Neural cell (in vitro differentiated cells): ENCODE measurements around the gene GRHL1. TPM values are rescaled to one million over a fixed set of nuclear protein-coding genes. Genes with fewer than 3 reads are reported as not detected.

Experiments
- H2AFZ ChIP-seq: fragments of 200-600, 300-800 bp; sonication (generic), shearing (Covaris generic); 2 replicates; pipeline ENCODE4 v1.6.0; 2014; ENCODE audit warnings: low read depth, mild to moderate bottlenecking, antibody characterized with exemption, low read length, moderate library complexity
- H3F3A ChIP-seq: fragments of 200-600 bp; shearing (Covaris generic); 2 replicates; pipeline ENCODE4 v1.6.1; 2016; ENCODE audit warnings: mild to moderate bottlenecking, moderate library complexity, mixed read lengths, antibody characterized with exemption, low read length; ENCODE audit not compliant: insufficient read depth, poor library complexity, severe bottlenecking
- H3K27ac ChIP-seq: fragments of 200-600, 300-800 bp; sonication (generic), shearing (Covaris generic); 2 replicates; pipeline ENCODE4 v1.5.1; 2014; ENCODE audit warnings: mild to moderate bottlenecking, low read length, moderate library complexity
- H3K27me3 ChIP-seq: fragments of 300-800, 200-600 bp; sonication (generic), shearing (Covaris generic); 2 replicates; pipeline ENCODE4 v1.6.0; 2014; ENCODE audit warnings: mild to moderate bottlenecking, low read depth, low read length, moderate library complexity; ENCODE audit not compliant: insufficient read depth
- H3K36me3 ChIP-seq: fragments of 300-800, 200-600 bp; sonication (generic), shearing (Covaris generic); 2 replicates; pipeline ENCODE4 v1.5.1; 2014; ENCODE audit warnings: mild to moderate bottlenecking, antibody characterized with exemption, low read length, moderate library complexity; ENCODE audit not compliant: insufficient read depth
- H3K4me2 ChIP-seq: fragments of 300-800, 200-600 bp; sonication (generic), shearing (Covaris generic); 2 replicates; pipeline ENCODE4 v1.6.0; 2014; ENCODE audit warnings: mild to moderate bottlenecking, low read length
- H3K4me3 ChIP-seq: fragments of 300-800, 200-600 bp; sonication (generic), shearing (Covaris generic); 2 replicates; pipeline ENCODE4 v1.5.1; 2014; ENCODE audit warnings: mild to moderate bottlenecking, low read length, moderate library complexity
- H3K79me2 ChIP-seq: fragments of 200-600 bp; shearing (Covaris generic); replicated peaks from 2 replicates; pipeline ENCODE4 v1.6.0; 2014; ENCODE audit warnings: mild to moderate bottlenecking, low read length, moderate library complexity; ENCODE audit not compliant: insufficient read depth
- H3K9ac ChIP-seq: fragments of 300-800, 200-600 bp; sonication (generic), shearing (Covaris generic); 2 replicates; pipeline ENCODE4 v1.6.1; 2016; ENCODE audit warnings: mild to moderate bottlenecking, low read length, mixed read lengths
- H3K9me2 ChIP-seq: fragments of 200-600 bp; shearing (Covaris generic); 2 replicates; pipeline ENCODE4 v1.6.1; 2016; ENCODE audit warnings: mild to moderate bottlenecking, low read length, mixed read lengths; ENCODE audit not compliant: insufficient read depth
- H3K9me3 ChIP-seq: fragments of 200-600, 300-800 bp; sonication (generic), shearing (Covaris generic); 2 replicates; pipeline ENCODE4 v1.6.1; 2016; ENCODE audit warnings: mild to moderate bottlenecking, mixed run types, low read length, moderate library complexity, mixed read lengths
- H4K20me1 ChIP-seq: fragments of 200-600 bp; shearing (Covaris generic); 2 replicates; pipeline ENCODE4 v1.6.1; 2016; ENCODE audit warnings: mild to moderate bottlenecking, mixed run types; ENCODE audit not compliant: insufficient read depth
- CTCF ChIP-seq: fragments of 450-650 bp; IDR thresholded peaks from 2 replicates; pipeline ENCODE4 v1.5.1; 2014; ENCODE audit warnings: antibody characterized with exemption, mild to moderate bottlenecking, moderate library complexity; ENCODE audit not compliant: poor library complexity, severe bottlenecking
- EP300 ChIP-seq: fragments of 450-650 bp; conservative IDR thresholded peaks from 2 replicates; pipeline ENCODE4 v1.6.1; 2014; ENCODE audit warnings: antibody characterized with exemption, mild to moderate bottlenecking, moderate library complexity; ENCODE audit not compliant: poor library complexity, severe bottlenecking
- EZH2 ChIP-seq: fragments of 200-600, 300-800 bp; shearing (Covaris generic), sonication (generic); IDR thresholded peaks from 2 replicates; pipeline ENCODE4 v1.6.1; 2014; ENCODE audit warnings: antibody characterized with exemption, low read length, borderline replicate concordance, mild to moderate bottlenecking; ENCODE audit not compliant: insufficient read depth, poor library complexity, severe bottlenecking
- MXI1 ChIP-seq: fragments of 450-650 bp; conservative IDR thresholded peaks from 2 replicates; pipeline ENCODE4 v1.6.1; 2014; ENCODE audit warnings: antibody characterized with exemption, mild to moderate bottlenecking; ENCODE audit not compliant: poor library complexity, severe bottlenecking
- POLR2AphosphoS5 ChIP-seq: IDR thresholded peaks from 2 replicates; pipeline ENCODE4 v1.6.1; 2012
- RAD21 ChIP-seq: fragments of 450-650 bp; conservative IDR thresholded peaks from 2 replicates; pipeline ENCODE4 v1.6.1; 2014; ENCODE audit warnings: antibody characterized with exemption, mild to moderate bottlenecking, moderate library complexity
- SMC3 ChIP-seq: fragments of 450-650 bp; conservative IDR thresholded peaks from 2 replicates; pipeline ENCODE4 v1.6.1; 2014; ENCODE audit warnings: antibody characterized with exemption, mild to moderate bottlenecking, moderate library complexity; ENCODE audit not compliant: poor library complexity
- TAF1 ChIP-seq: IDR thresholded peaks from 2 replicates; pipeline ENCODE4 v1.6.1; 2012; ENCODE audit warnings: low read depth
- polyA plus RNA-seq: library from polyadenylated mRNA; depleted of rRNA; stranded (reverse); fragments of >200 nt; gene quantifications from 2 replicates; pipeline ENCODE4 v1.2.3, GENCODE V29; 2014
- TF ChIP-seq, protein P1 (sequence below): IDR thresholded peaks from 2 replicates; pipeline ENCODE4 v1.6.1; 2012; ENCODE audit warnings: borderline replicate concordance

Gene GRHL1
- polyA plus RNA-seq, 1 donor from 2014 or later: 26.3 TPM

DNA sequence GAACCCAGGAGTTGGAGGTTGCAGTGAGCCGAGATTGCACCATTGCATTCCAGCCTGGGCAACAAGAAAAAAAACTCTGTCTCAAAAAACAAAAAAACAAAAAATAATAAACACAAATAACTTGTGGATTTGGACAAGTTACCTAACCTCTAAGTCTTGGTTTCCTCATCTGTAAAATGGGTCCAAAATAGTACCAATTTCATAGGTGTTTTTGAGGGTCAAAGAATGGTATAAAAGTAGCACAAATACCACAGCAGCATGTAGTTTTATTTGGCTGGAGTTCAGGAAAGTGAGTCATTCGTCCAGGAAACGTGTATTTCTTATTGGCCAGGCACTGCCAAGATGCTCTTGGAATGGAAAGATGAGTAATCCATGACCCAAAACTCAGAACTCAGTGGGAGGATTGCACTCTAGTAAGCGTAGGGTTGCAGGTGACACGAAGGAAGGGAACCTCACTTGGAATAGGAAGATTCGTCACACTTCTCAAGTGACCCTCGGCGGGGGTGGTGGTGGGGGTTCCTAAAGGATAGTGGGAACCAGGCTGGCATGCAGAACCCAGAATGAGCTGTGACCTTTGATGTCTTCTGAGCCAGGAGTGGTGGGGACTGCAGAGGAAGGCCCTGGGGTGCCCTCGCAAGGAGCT lies 24.4 kb downstream of the GRHL1 start:
- TF ChIP-seq POLR2AphosphoS5 (no peak), CTCF (no peak), EP300 (no peak), SMC3 (no peak), TAF1 (no peak), RAD21 (no peak), EZH2 (no peak), MXI1 (no peak)
- TF ChIP-seq, protein P1, sequence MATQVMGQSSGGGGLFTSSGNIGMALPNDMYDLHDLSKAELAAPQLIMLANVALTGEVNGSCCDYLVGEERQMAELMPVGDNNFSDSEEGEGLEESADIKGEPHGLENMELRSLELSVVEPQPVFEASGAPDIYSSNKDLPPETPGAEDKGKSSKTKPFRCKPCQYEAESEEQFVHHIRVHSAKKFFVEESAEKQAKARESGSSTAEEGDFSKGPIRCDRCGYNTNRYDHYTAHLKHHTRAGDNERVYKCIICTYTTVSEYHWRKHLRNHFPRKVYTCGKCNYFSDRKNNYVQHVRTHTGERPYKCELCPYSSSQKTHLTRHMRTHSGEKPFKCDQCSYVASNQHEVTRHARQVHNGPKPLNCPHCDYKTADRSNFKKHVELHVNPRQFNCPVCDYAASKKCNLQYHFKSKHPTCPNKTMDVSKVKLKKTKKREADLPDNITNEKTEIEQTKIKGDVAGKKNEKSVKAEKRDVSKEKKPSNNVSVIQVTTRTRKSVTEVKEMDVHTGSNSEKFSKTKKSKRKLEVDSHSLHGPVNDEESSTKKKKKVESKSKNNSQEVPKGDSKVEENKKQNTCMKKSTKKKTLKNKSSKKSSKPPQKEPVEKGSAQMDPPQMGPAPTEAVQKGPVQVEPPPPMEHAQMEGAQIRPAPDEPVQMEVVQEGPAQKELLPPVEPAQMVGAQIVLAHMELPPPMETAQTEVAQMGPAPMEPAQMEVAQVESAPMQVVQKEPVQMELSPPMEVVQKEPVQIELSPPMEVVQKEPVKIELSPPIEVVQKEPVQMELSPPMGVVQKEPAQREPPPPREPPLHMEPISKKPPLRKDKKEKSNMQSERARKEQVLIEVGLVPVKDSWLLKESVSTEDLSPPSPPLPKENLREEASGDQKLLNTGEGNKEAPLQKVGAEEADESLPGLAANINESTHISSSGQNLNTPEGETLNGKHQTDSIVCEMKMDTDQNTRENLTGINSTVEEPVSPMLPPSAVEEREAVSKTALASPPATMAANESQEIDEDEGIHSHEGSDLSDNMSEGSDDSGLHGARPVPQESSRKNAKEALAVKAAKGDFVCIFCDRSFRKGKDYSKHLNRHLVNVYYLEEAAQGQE: no peak

DNA sequence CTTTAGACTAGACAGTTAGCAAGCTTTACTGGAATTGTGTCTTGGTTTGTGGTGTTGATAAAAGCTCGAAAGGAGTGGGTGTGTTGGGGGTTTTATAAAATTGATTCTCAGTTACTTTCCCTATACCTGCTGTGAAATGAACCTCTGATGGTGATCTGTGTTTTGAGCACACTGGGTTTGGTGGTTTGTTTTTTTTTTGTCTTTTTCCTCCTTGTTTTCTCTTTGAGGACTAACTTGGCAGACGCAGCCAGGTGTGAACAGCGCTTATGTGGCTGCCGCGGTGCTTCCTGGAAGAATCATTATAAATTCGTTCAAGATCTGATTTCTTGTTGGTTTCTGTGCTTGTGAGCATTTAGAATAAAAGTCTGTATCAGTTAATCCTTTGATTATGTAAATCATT lies 28.5 kb downstream of the GRHL1 start:
- Histone ChIP-seq H3K79me2 (no peaks in the 10 kb centered on the region), H3F3A (no peaks in the 10 kb centered on the region), H3K27ac (no peak overlapping the region), H4K20me1 (no peaks in the 10 kb centered on the region), H3K9me2 (no peaks in the 10 kb centered on the region), H3K9ac (no peak overlapping the region), H3K27me3 (no peaks in the 10 kb centered on the region), H2AFZ (no peak overlapping the region), H3K36me3 (no peaks in the 10 kb centered on the region), H3K4me2 (no peak overlapping the region), H3K9me3 (no peaks in the 10 kb centered on the region), H3K4me3 (no peak overlapping the region)
- no peak for TF ChIP-seq POLR2AphosphoS5
- no peak for TF ChIP-seq TAF1
- TF ChIP-seq, protein P1: no peak
- no peak for TF ChIP-seq CTCF
- TF ChIP-seq MXI1: no peak
- TF ChIP-seq RAD21: no peak
- no peak for TF ChIP-seq SMC3
- no peak for TF ChIP-seq EZH2

More for the DNA sequence above, 24.4 kb downstream of the GRHL1 start:
- no peaks in the 10 kb centered on the region for H3K79me2 ChIP-seq
- H2AFZ ChIP-seq: no peak overlapping the region
- H3K36me3 ChIP-seq: peaks cover 10% of the 10 kb centered on the region
- H3K27ac ChIP-seq: no peak overlapping the region
- no peaks in the 10 kb centered on the region for H3K27me3 ChIP-seq
- no peaks in the 10 kb centered on the region for H3F3A ChIP-seq
- no peak overlapping the region for H3K4me2 ChIP-seq
- no peak overlapping the region for H3K4me3 ChIP-seq
- H3K9ac ChIP-seq: no peak overlapping the region
- H4K20me1 ChIP-seq: no peaks in the 10 kb centered on the region
- H3K9me2 ChIP-seq: no peaks in the 10 kb centered on the region
- no peaks in the 10 kb centered on the region for H3K9me3 ChIP-seq
